ENCODE measurements around the gene NUDT3.
"Not testable (repeated sequence)": the region's sequence is repeated elsewhere in the genome, so short reads cannot be mapped to it uniquely, and the experiment has no call there.

Gene NUDT3

DNA sequence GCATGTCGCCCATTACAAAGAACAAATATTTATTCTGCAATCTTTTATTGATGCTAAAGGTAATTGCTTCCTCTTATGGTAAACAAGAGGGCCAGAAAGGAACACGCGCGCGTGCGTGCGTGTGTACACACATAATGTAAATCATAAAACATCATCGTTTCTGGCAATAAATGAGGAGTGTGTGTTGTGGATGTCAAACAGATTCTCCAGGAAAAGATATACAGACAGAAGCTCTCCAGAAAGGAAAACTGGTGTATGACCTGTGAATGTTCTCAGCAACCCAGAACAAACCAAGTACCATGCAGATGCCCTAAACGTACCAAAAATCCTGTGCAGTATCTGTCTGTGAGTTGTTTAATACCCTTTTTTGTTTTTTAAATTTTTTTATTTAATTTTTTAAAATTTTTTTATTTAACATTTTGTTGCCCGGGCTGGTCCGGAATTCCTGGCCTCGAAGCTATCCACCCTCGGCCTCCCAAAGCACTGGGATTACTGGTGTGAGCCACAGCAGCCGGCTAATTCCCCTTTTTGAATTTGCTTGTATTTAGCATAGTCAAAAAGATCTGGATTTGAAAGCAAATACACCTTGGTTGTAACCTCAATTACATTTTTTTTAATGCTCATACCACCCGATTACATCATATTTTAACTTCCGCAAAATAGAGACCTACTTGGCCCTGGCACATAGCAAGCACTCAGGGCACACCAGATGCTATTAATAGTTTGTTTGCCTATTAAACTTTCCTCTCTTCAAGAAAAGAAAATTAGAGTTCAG is 909 bp upstream of the NUDT3 start:
- DNase-seq (ENCODE audit: low read depth in 4 of 4, low spot score in 1 of 4), result no peak

DNA sequence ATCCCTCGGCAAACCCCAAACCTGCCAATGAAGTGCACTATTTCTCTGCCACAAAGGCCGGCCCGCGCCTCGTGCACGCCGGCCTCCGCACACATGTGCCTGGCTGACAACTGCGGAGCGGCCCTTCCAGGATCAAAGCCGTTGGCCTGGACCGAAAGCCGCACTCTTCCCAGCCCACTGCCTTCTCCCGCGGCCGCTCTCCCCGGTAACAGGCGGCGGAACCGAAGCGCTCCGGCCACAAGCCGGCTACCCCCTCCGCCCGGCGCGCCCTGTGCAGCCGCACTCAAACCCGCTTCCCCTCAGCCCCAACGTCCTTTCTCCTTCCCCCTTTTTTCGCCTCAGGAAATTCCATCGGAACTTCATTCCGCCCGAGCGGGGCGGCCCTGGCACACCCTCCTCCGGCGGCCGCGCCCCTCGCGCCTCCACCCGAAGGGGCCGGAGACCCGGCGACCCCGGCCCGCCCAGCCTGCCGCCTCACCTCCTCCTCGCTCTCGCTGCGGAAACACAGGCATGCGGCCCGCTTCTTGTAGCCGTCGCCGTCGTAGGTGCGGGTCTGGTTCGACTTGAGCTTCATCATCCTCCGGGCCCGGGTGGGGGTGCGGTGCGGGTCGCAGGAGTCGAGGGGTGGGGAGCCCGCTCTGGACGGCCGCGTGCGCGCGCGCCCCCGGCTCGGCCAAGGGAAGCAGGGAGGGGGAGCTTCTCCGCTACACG is 528 bp downstream of the NUDT3 start:
- DNase-seq (ENCODE audit: low read depth in 4 of 4, low spot score in 1 of 4), result peak; percentile 13 to 50 (median 38)

GRCh38 chr6:34391473-34391785 is 1.0 kb downstream of the NUDT3 start:
- DNase-seq (ENCODE audit: low read depth in 4 of 4, low spot score in 1 of 4), result no peak

- no peak for DNase-seq (ENCODE audit: low read depth in 4 of 4, low spot score in 1 of 4)
Observed at GRCh38 chr6:34390531-34391472, 1.7 kb downstream of the NUDT3 start.

GRCh38 chr6:34389034-34389433 is 3.4 kb downstream of the NUDT3 start:
- no peak for DNase-seq (ENCODE audit: low read depth in 4 of 4, low spot score in 1 of 4)

DNA sequence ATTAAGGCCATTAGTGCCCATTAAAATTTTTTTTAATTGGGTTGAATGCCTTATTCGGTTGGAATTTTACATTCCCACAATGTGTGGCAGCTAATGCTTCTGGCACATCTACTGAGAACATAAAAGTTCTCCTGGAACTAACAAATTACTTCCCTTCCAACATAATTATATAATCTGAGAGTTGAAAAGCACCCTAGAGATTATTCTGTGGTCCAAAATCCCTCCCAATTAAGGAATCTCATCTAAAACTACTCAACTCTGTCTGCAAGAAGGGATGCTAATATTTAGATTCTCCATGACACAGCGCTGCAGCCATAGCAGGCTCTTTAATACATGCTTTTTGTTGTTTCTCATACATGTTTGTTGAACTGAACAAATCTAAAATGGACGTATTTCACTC is 4.0 kb downstream of the NUDT3 start:
- no peak for DNase-seq (ENCODE audit: low read depth in 4 of 4, low spot score in 1 of 4)

DNA sequence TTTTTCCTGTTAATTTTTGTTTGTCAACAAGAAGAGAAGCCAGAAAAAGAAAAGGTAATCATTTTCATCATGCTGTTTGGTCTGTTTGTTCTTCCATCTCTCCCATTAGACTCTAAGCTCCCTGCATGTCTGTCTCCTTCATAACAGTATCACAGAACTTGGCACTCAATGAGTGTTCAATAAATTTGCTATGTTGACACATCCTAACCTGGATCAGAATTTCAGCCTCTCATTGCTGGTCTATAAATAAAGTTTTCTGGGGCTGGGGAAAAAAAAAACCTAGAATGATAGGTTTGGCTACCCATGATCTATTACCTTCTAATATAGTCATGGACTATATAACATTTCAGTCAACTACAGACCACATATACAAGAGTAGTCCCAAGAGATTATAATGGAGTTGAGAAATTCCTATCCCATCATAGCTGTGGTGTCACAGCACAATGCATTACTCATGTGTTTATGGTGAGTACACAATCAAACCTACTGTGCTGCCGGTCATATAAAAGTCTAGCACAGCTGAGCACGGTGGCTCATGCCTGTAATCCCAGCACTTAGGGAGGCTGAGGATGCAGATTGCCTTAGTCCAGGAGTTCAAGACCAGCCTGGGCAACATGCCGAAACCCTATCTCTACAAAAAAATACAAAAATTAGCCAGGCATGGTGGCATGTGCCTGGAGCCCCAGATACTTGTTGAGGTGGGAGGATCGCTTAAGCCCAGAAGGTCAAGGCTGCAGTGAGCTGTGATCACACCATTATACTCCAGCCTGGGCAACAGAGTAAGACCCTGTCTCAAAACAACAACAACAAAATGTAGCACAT is 5.9 kb downstream of the NUDT3 start:
- no peak for DNase-seq (ENCODE audit: low read depth in 4 of 4, low spot score in 1 of 4)

- DNase-seq (ENCODE audit: low read depth in 4 of 4, low spot score in 1 of 4), result no peak
Observed at GRCh38 chr6:34385793-34386195, 6.7 kb downstream of the NUDT3 start.

DNA sequence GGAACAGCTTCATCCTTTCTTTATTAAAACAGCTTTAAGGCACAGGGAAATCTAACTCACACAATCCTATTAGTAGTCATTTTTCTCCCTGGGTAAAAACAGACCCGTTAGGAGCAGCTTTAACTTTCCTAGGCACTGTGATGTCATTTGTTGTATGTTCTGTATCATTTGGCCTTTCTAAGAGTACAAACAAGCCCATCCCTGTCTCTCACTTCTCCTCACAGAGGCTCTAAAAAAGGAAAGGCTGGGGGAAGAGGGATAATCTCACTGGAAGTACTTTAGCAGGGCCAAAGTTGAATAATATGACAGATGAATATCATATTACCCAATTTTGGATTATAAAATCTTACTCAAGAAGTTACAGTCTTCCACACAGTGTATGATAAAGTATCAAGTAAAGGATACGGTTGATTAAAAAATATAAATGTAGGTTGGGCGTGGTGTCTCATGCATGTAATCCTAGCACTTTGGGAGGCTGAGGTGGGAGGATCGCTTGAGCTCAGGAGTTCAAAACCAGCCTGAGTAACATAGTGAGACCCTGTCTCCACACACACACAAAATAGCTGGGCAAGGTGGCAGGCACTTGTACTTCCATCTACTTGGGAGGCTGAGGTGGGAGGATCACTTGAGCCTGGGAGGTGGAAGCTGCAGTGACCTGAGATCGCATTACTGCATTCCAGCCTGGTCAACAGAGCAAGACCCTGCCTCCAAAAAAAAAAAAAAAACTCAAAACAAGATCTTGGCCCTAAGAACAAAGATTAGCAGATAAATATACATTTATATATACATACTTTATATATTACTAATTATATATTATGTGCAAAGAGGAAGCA is 7.9 kb downstream of the NUDT3 start:
- DNase-seq (ENCODE audit: low read depth in 4 of 4, low spot score in 1 of 4), result no peak

DNA sequence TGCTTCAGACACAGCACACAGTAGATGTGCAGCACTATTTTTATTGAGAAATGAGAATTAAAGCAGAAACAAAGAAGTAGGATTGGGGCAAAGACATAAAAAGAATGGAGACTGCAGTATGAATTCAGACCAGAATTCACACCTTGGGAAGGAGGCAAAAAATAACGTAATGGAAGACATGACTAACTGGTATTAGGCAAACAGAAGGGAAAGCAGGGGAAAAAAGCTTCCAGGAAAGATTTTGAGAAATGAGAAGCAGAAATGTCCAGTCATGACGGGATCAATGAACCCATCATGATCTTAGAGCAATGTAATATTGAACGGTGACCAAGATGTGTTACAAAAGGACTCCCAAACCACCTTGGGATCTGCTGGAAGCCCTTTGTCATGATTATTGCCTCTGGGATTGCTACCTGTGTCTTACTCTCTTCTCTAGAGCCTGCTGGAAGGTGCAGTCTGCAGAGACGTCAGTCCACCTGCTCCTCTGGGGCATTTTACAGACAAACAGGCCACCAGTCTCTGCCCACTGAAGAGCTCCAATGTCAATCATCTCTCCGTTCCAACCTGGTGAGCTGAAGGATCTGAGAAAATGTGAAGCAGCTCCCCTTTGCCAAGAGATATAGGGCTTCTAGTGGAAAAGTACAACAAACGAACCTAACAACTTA is 8.7 kb downstream of the NUDT3 start:
- DNase-seq (ENCODE audit: low read depth in 4 of 4, low spot score in 1 of 4), result no peak

DNA sequence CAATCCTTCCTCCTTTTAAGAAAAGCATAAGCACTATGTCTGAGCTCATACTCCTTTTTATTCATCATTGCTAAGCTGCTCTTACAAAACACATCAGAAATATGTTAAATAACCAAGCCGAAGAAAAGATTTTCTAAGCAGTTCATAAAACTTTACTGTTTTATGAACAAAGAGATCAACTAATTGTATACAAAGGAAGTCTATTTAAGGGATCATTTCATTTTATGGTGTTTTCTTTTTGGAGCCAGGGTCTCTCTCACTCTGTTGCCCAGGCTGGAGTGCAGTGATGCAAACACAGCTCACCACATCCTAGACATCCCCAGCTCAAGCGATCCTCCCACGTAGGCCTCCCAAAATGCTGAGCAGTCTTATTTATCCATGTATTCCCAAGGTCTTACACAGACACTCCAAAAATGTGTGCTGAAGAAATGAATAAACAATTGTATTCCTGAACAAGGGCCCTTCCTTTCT is 9.3 kb downstream of the NUDT3 start:
- DNase-seq (ENCODE audit: low read depth in 4 of 4, low spot score in 1 of 4), result no peak

DNA sequence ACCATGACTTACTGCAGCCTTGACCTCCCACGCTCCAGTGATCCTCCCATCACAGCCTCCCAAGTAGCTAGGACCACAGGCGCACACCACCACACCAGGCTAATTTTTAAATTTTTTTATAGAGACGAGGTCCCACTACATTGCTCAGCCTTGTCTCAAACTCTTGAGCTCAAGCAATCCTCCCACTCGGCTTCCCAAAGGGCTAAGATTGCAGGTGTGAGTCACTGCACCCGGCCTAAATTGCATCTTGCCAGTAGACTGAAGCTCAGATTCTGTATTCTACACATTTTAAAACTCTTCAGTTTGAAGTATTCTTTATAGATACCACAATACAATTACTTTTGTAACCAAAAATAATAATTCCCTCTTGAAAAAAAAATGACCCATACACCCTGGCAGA is 11.4 kb downstream of the NUDT3 start:
- DNase-seq (ENCODE audit: low read depth in 4 of 4, low spot score in 1 of 4), result no peak

- DNase-seq (ENCODE audit: low read depth in 4 of 4, low spot score in 1 of 4), result no peak
Observed at GRCh38 chr6:34378470-34378869, 14.0 kb downstream of the NUDT3 start.

DNA sequence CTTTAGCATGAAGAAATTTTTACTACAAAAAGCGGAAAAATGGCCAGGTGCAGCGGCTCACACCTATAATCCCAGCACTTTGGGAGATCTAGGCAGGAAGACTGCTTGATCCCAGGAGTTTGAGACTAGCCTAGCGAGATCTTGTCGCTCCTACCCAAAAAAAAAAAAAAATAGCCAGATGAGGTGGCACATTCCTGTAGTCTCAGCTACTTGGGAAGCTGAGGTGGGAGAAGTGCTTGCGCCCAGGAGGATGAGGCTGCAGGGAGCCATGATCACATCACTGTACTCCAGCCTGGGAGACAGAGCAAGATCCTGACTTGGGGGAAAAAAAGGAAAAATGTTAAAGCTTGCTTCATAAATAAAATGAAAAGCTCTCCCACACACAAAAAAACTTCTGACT is 14.5 kb downstream of the NUDT3 start:
- no peak for DNase-seq (ENCODE audit: low read depth in 4 of 4, low spot score in 1 of 4)

DNA sequence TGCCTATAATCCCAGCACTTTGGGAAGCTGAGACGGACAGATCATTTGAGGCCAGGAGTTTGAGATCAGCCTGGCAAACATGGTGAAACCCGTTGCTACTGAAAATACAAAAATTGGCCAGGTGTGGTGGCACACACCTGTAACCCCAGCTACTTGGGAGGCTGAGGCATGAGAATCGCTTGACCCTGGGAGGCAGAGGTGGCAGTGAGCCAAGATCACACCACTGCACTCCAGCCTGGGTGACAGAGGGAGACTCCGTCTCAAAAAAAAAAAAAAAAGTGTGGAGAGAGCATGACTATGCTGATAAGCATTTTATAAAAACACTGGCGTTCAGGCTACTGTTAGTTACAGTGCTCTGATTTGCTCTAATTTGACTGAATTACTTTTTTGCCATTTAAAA is 14.9 kb downstream of the NUDT3 start:
- not testable (repeated sequence) for DNase-seq (ENCODE audit: low read depth in 4 of 4, low spot score in 1 of 4)

GRCh38 chr6:34375833-34376232 is 16.6 kb downstream of the NUDT3 start:
- no peak for DNase-seq (ENCODE audit: low read depth in 4 of 4, low spot score in 1 of 4)

GRCh38 chr6:34374508-34374907 is 18.0 kb downstream of the NUDT3 start:
- DNase-seq (ENCODE audit: low read depth in 4 of 4, low spot score in 1 of 4), result no peak

DNA sequence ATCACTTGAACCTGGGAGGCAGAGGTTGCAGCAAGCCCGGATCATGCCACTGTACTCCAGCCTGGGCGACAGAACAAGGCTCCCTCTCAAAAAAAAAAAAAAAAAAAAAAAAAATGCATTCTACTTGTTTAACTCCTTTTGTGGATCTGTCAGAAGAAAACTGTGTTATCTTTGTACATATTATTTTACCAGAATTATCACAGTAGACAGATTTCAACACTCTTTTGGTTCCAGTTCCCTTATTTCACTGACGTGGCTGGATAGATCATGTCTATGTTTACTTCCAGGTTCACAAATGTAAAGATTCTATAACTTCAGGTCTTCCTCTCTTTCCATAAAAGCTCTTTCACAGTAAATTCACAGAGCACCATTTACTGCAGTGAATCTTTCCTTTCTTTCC is 18.4 kb downstream of the NUDT3 start:
- DNase-seq (ENCODE audit: low read depth in 4 of 4, low spot score in 1 of 4), result no peak

- DNase-seq (ENCODE audit: low read depth in 4 of 4, low spot score in 1 of 4), result no peak
Observed at GRCh38 chr6:34373511-34373910, 19.0 kb downstream of the NUDT3 start.

Data from stimulated activated CD4-positive, alpha-beta T cell treated with anti-CD3 and anti-CD28 coated beads, Interleukin-1b, Interleukin-23, amount 100 ng/mL, for 24 hours (primary cell).